GM19468 (cell line): ENCODE measurements around the gene IGSF9B.

Source experiments
- ATAC-seq: cut with Tn5 transposase; IDR thresholded peaks from one replicate; pipeline ENCODE4 v1.9.1; 2021; ENCODE audit warnings: mild to moderate bottlenecking, moderate library complexity, moderate number of reproducible peaks; ENCODE audit not compliant: unreplicated experiment; ENCODE audit errors: extremely low read depth

Gene IGSF9B

DNA sequence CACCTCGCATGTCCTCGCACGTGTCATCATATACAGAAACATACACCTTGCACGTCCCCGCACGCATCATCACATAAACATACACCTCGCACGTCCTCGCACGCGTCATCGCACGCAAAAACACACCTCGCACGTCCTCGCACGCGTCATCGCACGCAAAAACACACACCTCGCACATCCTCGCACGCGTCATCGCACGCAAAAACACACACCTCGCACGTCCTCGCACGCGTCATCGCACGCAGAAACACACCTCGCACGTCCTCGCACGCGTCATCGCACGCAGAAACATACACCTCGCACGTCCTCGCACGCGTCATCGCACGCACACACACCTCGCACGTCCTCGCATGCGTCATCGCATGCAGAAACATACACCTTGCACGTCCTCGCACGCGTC is 16.7 kb downstream of the IGSF9B start:
- no peak for ATAC-seq

GRCh38 chr11:133939558-133939957 is 17.2 kb downstream of the IGSF9B start:
- no peak for ATAC-seq

- no peak for ATAC-seq
These were observed 18.6 kb downstream of the IGSF9B start for GRCh38 chr11:133938166-133938565.

DNA sequence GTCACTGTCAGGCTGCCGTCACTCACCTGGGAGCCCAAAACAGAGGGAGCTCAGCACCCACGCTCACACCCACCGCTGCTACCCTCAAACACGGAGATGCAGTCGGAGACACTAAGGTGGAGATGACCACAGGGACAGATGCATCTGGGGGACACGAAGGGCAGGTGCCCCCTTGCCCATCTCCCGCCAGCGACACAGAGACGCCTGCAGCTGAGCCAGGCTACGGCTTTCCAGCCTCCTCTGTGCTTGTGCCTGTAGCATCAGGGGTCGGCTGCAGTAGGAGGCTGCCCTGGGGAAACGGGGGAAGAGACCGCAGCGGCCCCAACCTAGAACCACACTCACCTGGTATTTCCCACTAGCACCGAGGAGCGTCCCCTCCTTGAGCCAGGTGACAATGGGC is 19.3 kb downstream of the IGSF9B start:
- no peak for ATAC-seq

DNA sequence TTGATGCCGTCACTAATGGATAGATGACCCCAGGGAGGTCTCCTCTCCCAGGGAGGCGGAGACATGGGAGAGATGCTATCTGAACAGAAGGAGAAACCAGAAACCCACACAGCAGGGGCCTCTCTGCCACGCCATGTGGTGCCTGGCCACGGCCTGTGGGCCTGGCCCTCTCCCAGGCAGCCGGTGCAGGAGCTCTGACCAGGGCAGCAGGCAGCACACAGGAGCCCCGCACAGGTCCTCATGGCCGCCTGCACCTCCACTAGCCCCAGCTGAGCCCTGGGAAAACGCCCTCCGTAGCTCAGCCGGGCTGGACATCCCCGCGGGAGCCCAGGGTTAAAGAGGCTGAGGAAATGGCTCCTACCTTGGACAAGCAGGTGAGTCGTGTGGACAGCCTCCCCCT is 19.8 kb downstream of the IGSF9B start:
- ATAC-seq = no peak

- ATAC-seq = no peak
These were observed 20.2 kb downstream of the IGSF9B start for GRCh38 chr11:133936592-133936991.

DNA sequence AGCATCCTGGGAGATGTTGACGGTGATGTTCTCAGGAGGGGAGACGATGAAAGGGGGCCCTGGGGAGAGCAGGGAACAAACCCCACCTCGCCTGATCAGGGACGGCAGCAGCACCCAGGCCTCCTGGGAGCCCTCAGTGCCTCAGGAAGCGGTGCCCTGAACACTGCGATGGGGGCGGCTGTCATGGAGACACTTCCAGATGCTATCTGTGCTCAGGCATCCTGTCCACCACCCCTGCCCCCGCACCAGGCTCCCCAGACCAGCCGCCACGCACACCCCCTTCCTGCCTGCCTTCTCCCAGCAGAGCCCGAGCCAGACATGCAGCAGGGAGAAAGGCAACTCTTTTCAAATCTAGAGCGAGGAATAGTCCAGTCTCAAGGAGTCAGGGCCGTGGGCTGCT is 20.6 kb downstream of the IGSF9B start:
- no peak for ATAC-seq

GRCh38 chr11:133935551-133935910 is 21.2 kb downstream of the IGSF9B start:
- no peak for ATAC-seq

GRCh38 chr11:133934599-133935550 is 21.9 kb downstream of the IGSF9B start:
- ATAC-seq = no peak

GRCh38 chr11:133934096-133934495 is 22.7 kb downstream of the IGSF9B start:
- ATAC-seq = no peak

GRCh38 chr11:133931449-133932060 is 25.2 kb downstream of the IGSF9B start:
- ATAC-seq = no peak

GRCh38 chr11:133930767-133931448 is 25.9 kb downstream of the IGSF9B start:
- ATAC-seq = no peak

- ATAC-seq = no peak
These were observed 26.6 kb downstream of the IGSF9B start for GRCh38 chr11:133930053-133930766.

DNA sequence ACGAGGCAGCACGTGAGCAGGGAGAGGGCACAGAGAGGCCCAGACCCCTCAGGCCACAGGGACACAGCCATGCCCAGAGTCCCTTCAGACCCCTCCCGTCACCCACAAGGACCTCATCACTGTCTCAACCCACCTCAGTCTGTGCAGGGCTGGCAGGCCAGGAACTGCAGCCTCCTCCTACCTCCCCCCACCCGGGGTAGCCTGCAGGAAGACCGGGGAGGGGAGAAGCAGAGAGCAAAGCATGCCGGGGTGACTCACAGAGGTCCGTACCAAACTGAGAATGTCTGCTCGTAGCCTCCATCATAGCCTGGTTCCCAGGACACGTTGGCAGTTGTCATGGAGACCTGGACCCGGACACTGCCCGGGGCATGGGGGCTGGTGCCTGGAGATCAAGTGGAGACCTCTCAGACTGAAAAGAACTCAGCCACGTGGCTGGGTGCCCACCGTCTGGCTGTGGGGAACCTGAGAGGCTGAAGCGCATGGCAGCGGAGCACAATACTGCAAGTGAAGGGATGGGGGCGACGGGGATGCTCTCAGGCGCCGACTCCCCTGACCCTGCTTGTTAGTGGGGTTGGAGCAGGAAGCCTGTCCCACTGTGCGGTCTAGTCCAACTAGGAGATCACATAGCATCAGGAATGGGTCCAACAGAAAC is 27.2 kb downstream of the IGSF9B start:
- no peak for ATAC-seq

DNA sequence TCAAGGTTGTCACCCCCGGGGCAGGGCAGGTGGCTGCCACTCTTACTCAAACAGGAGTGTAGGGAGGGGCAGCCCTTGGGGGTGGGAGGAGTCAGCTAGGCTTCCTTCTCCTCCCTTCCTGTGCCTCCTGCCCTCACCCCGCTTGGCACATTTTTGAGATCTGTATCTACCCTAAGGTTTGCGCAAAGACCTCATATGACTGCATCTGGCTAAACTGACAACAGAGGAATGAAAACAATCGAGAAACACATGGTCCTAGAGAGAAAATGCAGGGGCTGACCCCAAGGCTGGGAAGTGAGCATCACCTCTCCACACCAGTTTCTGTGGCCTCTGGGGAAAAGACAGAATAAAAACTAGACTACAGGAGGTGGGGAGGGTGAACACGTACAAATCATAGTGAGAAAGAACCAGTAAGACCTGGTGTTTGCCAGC is 28.1 kb downstream of the IGSF9B start:
- ATAC-seq = no peak

DNA sequence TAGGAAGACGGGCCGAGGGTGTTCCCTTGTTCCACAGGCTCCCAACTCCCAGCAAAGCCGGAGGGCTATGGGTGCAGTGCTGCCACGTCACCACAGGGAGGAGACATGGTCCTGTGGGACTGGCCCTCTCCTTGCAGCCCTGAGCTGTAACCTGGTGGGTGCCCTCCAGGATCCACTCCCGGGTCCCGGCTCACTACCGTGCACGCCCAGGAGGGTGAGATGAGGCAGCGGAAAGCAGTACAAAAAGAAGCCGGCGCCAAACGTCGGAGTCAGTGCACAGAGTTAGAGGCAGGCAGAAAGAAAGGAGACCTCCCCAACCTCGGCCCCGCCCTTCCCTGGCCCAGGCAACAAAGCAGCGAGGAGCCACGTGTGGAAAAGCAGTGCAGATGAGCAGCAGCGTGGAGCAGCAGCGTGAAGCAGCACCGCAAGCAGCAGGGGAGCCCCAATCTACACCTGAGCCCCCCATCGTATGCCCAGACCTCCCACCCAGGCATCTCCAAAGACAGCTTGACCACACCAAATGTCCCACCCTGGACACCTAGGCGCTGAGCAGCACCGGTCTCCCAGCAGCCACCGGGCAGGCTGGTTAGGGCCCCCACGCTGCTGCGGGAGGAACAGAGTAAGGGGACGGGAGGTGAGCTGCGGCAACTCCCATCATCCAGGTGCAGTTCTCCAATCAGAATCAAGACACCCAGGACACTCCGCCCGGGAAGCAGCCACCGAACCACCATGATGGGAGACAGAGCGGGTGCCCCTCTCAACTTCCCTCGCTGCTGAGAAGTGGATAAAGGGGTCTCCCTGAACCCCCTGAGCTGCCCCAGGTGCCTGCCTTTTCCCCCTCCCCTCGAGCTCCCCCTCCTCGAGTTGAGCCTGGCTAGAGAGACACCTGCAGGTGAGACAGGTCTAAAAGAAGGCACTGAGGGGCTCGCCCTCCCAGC is 28.8 kb downstream of the IGSF9B start:
- peak; percentile 79 for ATAC-seq

- ATAC-seq = no peak
These were observed 30.1 kb downstream of the IGSF9B start for GRCh38 chr11:133926466-133927246.

GRCh38 chr11:133925756-133926155 is 31.0 kb downstream of the IGSF9B start:
- ATAC-seq = no peak
